GM19023 (cell line): ENCODE measurements around the gene OLFML2B.
"Not testable (repeated sequence)": the region's sequence is repeated elsewhere in the genome, so short reads cannot be mapped to it uniquely, and the experiment has no call there.

Experiments used
- ATAC-seq: cut with Tn5 transposase; IDR thresholded peaks from one replicate; pipeline ENCODE4 v1.9.1; 2021; ENCODE audit warnings: mild to moderate bottlenecking, moderate library complexity; ENCODE audit not compliant: unreplicated experiment

Gene OLFML2B

DNA sequence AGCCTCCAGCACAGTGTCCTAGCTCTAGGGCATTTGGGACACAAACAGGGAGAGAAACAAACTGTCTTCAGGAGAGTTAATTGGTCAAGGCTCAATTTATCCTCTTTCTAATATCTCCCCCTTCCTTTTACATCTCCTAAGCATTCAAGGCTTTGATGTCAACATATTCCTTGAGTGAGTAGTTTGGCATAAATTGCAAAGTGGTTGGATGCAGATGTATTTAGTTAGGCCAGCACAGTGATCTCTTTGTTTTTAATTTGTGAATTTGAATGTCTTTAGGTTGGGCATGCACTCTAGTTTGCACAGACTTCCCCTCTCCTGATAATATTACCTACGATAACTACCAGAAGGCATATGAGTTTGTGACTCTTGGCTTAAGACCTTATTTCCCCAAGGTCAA lies 12.5 kb upstream of the OLFML2B start:
- ATAC-seq: no peak

DNA sequence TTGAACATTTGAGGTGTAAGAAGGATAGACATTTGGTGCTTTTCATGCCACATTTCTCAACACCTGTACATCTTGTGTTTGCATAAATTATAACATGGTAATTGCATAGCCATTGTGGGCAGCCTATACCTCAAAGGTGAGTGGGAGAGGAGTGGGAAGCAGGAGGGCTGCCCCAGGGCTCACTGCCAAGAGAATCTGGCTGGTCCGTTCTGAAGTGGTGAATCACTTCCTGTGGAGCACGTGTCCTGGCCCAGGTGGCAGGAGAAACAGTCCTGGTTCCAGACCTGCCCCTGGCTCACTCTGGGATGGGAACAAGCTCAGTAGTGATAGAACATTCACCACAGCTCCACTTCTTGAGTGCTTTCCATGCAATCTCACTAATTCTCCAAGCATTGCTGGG lies 11.6 kb upstream of the OLFML2B start:
- no peak for ATAC-seq

DNA sequence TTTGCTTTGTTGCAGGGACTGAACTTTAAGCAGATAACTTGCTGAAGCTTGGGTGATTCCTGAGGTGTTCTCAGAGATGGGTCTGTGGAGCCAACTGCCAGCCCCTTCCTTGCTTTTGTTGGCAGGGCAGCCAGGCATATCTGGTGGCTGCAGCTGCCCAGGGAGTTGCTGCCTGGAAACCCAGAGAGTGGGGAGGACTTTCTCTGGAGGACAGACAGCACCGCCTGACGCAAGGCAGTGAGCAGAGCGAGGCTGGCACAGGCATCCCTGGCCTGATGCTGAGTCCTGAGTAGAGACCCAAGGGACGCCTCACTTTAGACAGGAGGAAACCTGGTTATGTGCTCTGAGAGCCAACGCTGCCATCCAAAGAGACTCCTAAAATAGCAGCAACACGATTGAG lies 9.8 kb upstream of the OLFML2B start:
- no peak for ATAC-seq

DNA sequence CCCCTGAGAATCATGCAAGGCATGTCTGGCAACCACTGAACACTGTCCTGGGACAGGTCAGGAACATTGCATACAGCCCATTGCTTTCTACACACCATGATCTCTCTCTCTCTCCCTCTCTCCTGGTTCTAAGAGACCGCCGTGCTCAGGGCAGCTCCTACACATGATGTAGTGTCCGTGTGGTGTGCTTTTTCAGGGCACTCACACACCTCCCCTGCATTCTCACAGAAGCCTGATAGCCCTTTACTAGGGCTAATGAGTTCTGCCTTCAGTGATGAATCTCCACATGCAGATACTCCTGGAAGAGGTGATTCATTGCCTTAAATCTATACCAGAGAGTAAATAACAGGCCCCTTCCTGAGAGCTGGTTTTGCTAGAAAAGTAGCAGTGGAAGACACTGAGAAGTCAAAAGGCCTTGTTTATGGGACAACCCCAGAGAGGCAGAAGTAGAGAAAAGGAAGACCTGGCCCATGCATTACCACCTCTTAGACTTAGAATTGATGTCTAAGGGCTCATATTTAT lies 7.2 kb upstream of the OLFML2B start:
- no peak for ATAC-seq

DNA sequence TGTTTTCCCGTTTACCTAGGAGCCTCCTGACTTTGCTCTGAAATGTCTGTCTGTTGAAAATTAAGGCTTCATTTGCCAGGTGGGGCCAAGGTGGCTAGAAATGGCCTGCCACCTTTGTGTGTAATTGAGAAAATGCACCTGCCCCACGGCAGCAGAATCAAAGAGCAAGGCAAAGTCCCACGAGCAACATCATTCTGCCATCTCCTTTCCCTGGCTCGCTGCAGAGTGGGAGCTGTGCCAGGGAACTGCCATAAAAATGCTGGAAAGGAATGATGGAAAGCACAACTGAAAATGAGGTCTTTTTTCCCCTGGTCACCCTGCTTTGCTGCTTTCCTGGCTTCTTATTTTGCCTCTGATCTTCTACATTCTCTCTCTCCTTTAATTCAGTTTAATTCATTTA lies 5.5 kb upstream of the OLFML2B start:
- ATAC-seq: no peak

DNA sequence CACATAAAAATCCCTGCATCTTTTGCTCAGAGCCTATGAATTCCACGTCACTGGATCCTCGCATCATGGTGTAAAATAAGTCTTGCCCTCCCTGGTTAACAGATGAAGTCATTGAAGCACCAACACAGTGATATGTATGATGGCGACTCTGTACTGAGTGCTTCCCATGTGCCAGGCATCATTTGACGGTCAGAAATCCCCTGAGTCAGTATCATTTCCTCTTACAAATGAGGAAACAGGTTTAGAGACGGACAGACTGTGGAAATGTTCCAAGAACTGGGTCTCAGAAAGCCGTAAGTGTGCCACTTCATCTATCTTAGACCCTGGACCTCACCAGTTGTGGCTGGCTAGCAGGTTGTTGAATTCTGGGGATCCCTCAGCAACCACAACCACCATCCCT lies 5.1 kb upstream of the OLFML2B start:
- ATAC-seq: no peak

DNA sequence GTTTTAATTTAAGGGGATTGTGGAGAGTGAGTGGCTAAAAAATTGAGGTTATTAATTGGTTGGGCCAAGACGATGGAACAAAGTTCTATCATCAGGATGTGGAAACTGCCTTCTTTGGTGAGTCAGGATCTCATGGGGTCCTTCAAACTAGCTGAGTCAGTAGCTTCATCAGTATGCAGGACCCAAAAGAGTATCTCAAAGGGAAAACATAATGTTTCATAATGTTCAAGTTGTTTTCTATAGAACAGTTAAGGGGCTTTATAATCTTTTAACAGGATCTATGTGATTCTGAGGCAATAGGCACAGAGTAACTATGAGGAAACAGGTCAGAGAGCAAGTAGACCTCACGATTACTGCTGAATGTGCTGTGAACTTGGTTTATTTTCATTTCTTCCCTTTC lies 3.2 kb upstream of the OLFML2B start:
- no peak for ATAC-seq

DNA sequence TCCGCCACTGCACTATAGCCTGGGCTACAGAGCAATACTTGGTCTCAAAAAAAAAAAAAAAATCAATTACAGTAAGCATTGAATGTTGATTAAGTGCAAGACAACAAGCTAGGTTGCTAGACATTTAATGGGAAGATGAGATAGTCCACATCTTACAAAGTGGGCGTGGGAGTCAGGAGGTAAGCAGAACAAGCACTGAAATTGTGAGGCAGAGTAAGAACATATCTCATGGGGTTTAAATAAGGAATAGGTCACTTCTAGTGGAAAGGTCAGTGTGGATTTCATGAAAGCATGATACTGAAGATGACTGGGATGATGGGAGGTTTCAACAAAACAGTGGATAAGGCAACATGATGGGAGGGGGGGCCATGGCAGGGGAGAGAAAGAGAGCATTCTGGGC lies 1.9 kb upstream of the OLFML2B start:
- no peak for ATAC-seq

DNA sequence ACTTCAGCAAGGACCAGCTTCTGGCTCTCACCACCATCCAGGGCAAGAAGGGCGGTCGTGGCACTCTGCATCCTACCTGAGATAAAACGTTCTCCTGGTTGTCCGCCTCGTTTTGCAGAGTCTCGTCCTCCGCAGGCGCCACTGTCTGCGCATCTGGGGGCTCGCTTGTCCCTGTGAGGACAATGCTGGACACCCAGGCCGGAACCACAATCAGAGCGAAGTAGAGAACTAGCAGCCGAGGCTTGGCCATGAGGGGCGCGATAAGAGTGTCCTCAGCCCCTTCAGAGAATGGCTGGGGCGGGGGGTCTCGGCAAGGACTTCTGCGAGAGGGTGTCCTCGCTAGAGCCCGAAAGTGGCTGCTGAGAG lies 505 bp downstream of the OLFML2B start:
- no peak for ATAC-seq

DNA sequence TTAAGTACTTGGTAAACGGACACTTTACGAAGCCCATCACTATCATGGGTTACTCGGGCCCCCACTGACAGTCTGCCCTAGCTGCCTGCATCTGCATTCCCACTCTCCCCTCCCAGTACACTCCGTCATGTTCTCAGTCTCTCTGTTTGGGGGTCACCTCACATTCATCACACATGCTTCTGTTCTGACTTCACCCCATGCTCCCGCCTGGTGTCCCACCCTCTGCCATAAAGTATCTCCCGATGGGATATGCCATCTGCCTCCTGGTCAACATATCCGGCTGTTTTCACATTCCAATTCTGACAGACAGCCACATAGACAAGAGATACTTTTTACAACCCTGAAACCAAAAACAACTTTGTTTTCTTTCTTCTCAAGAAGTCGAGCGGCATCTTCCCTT lies 1.0 kb downstream of the OLFML2B start:
- ATAC-seq: no peak

DNA sequence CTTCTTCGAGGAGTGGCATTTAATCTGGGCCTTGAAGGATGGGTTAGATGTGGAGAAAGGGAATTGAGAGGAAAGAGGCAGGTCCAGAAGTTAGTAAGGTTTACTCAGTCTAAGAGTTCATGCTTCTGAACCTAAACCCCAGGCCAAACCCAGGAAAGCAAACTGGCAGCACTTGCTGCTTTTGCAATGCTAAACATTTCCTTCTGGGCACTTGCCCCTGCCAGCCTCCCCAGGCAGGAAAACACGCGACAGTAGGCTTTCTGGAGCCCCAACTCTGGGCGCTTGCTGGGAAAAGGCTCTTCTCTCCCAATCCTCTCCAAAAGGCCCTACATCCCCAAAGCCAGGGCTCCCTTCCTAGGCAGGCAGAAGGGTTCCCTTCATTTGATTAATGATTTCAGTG lies 2.5 kb downstream of the OLFML2B start:
- no peak for ATAC-seq

DNA sequence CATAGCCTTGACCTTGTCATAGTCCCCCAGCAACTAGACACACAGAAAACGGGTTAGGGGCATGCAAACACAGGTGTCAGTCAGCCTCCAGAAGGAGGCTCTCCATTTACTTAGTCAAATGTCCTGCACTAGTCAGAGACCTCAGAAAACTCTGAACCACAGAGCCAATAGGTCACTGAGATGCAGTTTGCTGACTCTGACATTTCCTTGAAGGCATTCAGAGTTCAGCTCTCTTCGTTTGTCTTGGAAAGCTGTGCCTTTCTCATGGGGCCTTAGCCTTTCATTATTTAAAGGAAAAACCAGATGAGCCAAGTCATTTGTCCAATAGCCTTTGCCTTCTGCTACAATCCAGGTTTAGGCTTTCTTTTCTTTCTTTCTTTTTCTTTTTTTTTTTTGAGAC lies 3.5 kb downstream of the OLFML2B start:
- ATAC-seq: no peak

DNA sequence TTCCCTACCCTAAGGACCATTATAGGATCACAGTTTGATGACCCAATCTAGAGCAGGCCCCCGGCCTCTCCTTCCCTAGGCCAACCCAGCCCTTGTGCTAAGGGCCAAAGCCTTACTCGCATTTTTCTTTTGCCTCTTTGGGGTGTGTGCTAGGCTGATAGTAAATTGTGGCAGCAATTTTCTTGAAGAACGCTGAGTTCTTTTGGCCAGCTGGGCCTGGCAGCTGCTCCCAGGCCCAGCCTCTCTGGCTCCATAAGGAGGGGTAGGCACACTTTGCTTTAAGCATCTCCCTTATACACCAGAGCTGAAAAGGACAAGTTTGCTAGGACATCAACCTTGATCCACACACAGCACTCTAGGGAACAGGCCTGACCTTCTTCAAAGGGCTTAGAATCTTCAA lies 4.2 kb downstream of the OLFML2B start:
- ATAC-seq: no peak

DNA sequence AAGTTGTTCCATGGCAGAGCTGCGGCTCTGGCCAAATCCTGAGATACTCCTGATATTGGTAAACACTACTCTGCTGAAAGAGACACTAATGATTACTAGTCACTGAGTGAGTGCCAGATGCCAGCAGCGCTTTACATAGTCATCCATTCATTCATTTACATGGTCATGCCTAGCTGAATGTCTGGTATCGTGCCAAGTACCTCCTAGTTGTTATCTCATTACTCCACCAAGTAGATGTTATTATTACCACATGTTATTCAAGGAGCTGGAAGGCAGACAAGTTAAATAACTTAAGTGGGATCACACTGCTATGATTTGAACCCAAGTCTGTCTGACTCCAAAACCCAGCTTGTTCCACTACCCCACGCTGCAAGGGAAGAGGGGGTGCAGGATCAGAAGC lies 4.7 kb downstream of the OLFML2B start:
- ATAC-seq: no peak

DNA sequence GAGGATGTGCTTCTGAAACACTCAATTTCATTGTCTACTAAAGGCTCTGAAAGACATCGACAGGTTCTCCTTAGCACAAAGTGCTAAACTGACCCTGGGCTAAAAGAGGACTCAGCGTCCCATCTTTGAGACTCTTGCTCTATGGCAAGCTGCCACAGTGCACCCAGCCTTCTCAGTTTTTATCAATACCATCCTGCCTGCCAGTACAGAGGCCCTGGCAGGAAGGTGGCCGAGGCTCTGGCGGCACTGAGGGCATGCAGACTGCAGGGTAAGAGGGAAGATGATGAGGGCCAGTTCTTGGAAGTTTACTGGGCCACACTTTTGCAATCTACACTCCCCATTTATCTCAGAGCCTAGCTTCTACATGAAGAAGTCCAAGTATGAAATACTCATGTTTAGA lies 5.3 kb downstream of the OLFML2B start:
- ATAC-seq: no peak

DNA sequence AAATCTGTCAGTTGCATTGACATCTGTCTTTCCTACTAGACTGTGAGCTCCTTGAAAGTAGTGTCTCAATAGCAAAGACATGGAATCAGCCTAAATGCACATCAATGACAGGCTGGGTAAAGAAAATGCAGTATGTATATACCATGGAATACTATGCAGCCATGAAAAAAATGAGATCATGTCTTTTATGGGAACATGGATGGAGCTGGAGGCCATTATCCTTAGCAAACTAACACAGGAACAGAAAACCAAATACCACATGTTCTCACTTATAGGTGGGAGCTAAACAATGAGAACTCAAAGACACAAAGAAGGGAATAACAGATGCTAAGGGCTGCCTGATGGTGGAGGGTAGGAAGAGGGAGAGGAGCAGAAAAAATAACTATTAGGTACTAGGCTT lies 5.9 kb downstream of the OLFML2B start:
- not testable (repeated sequence) for ATAC-seq

DNA sequence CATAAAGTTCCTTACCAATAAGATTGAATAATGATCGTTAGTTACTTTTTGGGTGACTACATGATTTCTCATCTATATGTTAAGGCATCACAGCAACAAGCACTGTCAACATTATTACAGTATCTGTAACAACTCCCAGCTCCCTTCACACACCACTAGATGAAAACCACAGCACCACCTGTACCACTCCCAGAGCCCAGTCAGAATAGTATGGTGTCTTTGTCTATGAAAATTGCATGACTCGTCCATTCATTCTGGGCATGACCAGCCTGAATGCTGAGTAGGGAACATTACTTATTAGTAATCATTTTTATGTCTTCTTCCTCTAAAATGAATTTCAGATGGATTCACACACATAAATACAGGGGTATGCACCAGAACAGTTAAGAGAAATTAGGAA lies 7.0 kb downstream of the OLFML2B start:
- ATAC-seq: no peak

DNA sequence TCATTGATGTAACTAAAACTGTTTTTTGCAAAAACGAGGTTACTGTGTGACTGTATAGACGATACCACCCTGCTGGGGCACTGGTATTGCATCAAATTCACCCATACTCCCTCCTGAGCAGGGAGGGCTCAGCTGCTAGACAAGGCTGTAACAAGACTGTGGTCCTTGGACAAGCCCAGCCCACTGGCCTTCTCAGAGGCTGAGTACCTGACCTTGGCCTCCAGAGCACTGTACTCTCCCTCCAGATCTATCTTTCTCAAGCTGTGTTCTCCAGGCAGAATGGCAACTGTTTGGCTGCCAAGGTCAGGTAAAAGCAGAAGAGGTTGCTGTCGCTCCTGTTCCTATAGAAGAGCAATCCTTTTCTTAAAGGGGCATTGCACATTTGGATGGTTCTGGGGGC lies 8.5 kb downstream of the OLFML2B start:
- no peak for ATAC-seq

DNA sequence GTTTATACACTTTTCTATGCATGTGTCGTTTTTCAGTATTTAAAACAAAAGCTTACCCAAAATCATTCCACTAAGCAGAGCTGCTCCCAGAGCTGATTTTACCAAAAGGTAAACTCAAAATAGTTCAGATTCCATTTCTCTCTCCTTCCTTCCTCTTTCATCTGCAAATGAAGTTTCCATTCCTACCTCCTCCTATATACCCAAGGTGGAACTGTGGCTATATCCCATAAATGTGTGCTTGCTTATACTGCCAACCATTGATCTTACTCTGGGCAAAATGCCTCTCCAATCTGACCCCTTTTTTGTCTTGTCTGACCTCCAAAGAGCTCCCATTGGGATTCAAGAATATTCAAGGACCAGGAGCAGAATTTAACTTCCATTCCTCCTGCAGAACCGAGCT lies 9.5 kb downstream of the OLFML2B start:
- ATAC-seq: no peak

DNA sequence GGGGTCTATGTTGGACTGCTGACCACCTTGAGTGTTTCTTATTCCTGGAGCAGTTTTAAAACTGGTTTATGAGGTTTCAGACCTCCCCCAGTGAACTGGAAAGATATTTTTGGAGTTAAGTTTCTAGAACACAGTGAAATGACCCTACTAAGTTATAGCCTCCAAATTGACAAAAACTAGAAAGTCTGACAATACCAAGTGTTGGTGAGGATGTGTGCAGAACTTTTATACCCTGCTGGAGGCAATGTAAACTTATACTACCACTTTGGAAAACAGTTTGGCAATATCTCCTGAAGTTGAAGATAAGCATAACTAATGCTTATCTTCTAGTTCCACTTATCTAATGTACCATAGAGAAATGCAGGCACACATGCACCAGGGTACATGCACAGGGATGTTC lies 10.4 kb downstream of the OLFML2B start:
- no peak for ATAC-seq

DNA sequence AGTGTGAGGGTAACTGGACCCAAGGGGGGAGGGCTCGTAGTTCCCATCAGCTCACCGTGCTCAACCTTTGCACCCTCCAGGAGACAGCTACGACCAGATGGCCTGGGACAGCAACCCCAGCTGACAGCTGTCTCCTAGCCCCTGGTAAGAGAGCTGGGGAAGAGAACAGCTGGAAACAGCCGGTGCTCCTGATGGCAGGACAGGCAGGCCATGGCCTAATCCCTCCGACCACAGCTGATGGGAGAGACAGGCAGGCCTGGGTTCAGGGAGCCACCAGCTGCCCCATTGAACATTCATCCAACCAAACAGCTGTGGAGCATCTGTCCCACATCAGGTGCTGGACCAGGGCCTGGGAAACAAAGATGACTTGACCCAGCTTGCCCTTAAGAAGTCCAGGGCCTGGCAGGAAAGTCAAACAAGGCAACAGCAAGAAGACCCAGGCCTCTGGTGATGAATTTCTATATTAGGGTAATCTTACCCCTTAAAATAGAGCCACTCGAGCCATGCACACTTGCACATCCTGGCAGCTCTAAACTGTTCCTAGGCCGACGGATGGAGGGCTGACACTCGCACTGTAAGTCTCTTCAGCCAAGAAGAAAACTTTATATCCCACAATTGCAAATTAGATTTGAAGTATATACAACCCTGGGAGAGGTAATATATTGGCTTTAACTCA lies 12.2 kb downstream of the OLFML2B start:
- ATAC-seq: no peak

DNA sequence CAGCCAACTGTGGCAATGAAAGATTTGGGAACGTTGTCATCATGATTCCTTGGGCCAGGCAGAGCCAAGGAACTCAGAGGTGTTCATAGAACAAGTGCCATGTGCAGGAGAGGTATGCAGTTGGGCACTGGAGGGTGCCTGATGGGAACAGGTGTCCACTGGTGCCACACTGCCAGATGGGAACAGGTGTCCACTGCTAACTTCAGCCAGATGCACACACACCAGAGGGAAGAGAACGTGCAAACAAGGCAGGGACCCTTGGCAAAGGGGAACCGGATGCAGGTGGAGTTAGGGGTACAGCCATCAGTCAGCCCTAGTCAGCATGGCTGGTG lies 13.5 kb downstream of the OLFML2B start:
- ATAC-seq: no peak

DNA sequence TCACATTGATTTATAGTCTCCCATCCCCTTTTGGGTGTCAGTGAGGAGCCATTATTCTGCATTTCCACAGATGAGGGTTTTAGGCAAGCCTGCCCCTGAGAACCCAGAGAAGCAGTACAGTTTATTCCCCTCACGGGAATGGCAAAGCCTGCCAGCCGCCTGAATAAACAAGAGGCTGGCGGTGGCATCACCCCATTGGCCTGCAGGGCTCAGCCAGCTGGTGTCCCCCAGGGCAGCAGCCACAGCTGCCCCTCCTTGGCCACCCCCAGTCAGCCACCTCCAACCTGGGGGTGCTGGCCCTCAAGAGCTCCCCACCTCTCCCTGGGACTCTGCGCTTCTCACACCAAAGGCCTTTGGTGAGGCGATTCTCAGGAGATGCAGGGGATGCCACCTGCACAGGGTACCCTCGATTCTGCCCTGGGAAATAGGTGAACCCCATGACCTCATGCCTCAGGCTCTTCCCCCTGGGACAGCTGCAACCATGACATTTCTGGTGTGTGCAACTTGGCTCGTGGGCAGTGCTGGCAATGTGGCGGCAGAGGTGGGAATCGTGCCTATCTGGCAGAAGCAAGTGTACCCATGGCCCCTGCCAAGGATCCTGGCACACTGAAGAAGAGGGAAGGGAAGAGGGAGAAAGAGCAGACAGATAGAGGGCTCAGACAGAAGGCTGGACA lies 14.0 kb downstream of the OLFML2B start:
- no peak for ATAC-seq
